NCI-H2196 treated with DMSO at 0.1 percent for 48 hours (cell line): Measurements from ENCODE around the gene KAZN.

Experiments used
- DNase-seq: peaks from one replicate; lab custom pipeline; 2025; ENCODE audit not compliant: unreplicated experiment; lab: John Stamatoyannopoulos, UW

Gene KAZN

DNA sequence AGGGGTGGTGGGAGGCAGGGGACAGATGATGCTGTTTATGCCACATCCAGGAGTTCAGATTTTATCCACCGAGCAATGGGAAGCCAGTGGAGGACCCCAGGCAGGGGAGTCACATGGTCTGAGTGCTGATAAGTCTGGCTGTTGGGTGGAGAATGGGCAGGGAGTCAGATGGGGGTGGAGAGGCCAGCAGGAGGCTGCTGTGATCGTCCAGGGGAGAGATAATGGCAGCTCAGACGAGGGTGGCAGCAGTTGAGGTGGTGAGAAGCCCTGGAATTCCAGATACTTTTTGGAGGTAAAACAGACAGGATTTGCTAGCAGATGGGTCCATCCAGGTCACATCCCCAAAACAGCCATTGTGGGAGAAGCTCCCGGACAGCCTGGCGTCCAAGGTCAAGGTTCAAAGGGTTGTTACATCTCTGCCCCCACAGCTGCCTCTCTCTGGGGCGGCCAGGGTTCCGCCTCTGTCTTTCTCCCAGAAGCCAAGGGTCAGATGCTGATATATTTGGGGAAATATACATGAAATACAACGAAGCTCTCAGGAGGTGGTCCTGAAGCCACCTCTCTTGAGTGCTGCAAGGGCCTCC, 303.0 kb downstream of the KAZN start:
- no peak for DNase-seq

DNA sequence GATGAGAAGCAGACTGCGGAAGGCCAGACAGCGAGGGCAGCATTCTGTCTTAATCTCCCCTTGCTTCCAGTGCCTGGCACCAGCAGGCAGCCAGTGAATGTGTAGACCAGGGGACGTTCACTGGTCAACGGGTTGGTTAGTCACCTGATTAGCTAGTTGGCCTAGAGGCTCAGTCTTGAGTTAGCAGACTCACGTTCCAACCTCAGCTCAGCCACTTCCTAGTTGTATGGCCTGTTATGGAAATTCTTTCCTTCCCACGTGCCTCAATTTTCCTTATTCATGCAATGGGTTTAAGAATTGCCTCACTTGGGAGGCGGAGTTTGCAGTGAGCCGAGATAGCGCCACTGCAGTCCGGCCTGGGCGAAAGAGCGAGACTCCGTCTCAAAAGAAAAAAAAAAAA, 305.4 kb downstream of the KAZN start:
- DNase-seq: no peak

DNA sequence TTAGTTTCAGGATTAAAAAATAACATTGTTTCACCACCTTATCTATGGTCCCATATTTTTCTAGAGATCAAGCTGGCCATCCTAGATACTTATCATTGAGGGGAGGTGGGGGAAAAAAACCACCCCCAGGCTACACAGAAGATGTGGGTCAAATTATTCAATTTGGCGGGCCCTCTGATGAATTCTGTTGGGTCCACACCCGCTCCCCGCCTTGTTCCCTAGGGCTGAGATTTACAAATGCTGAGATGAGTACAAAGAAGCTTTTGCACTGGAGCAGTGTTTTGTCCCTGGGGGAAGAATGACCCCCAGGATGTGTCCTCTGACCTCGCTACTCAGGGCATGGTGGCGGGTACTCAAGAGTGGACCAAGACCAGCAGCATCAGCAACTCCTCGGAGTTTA, 308.2 kb downstream of the KAZN start:
- no peak for DNase-seq

DNA sequence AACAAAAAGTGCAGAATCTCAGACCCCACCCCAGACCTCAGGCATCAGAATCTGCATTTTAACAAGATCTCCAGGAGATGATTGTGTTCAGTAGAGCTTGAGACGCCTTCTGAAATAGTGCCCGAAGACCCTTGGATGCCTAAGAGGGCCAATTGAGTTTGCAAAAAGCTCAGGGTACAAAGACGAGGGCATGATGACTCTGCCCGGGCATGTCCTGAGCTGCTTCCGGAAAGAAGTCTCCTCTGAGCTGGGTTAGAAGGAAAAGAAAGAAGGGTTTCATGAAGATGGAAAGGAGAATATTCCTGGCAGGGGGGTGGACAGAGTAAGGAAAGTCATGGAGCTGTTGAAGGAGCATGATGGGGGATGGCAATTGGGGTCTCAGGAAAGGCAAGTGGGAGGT, 308.9 kb downstream of the KAZN start:
- DNase-seq: no peak

DNA sequence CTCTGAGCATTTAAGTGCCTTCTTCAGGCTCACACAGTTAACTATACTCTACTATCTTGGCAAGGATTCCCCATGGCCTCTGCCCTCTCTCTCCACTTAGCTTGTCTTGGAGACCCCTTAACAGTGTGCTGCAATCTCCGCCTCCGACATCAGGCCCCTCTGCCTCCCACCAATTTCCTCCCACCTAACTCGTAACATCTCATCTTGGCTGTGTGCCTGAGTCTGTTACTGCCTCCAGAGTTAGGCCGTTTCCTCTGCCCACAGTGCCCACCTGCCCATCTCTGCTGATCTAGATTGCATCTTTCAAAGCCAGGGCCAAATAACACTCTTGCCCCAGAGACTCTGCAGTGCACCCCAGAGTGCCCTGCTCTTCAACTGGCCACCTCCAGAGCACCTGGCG, 310.8 kb downstream of the KAZN start:
- DNase-seq: no peak

DNA sequence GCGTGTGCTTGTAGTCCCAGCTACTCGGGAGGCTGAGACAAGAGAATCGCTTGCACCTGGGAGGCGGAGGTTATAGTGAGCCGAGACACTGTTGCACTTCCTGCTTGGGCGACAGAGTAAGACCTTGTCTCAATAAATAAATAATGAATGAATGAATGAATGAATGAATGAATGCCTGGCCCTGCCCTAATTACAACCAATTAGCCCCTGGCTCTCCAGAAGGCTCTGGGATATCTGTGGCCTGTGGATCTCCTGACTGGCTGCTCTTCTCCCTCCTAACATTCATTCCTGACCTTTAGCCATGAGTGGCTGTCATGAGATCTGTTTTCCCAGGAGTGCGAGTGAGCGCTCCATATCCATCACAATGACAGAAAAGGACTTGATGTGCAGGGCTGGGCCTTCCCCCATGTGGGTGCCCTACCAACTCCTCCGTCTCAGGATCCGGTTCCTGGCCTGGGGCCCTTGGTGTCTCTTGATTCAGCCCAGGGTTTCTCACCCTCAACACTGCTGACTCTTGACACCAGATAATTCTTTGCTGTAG, 311.5 kb downstream of the KAZN start:
- DNase-seq: no peak

DNA sequence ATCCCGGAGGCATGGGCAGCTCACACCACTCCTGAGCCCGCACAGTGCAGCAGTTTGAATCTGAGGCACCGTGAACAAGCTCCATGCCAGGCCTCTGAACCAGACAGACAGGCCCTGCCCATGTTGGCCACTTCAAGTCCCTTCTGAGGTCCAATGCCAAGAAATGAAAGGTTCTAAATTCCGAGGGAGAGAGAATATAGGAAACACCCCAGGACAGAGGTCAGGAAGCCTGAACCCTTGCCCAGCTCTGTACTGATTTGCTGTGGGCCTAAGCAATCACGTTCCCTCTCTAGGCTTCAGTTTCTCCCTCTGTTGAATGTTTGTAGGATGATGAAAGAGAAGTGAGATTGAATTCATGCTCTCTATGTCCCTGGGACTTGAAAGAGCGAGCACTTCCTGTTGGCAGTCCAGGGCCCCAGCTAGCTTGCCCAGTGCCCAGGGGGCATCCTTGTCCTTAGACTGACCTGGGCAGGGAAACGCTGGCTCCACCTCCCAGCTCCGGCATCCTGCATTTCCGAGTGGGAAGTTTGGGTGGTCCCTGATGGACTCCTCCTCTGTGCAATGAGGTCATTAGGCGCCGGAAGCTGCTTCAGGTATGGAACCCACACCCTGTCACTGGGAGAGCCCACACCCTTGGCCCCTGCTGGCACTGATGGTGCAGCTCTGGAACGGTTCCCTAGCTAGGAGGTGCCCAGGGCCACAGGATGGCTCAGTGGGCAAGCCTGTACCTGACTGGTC, 312.7 kb downstream of the KAZN start:
- DNase-seq: peak; percentile 69

DNA sequence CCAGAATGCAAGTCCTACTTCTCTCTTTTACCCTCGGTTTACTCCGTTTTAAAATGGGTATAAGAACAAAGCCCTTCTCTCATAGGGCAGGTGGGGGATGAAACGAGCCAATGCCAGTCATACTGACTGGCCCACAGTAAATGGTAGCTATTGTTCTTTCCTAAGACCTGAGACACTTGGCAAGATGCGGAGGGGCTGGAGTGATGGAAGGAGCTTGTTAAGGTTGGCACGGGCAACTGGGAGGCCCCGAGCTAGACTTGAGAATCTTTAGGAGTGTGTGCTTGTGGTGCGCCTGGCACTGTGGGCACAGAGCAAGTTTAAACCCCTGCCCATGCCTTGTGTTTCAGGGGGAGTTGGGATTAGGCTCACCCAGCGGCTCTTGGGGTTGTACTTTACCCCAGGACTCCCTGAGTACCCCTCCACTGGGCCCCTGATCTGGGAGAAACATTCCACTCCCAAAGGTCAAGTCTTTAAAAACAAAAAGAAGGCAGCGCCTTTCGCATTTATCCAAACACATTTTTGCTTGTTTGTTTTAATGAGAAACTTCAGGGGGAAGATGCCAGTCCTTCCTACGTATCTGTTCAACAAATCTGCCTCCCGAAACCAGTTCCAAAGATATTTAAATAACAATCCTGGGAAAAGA, 314.5 kb downstream of the KAZN start:
- no peak for DNase-seq

DNA sequence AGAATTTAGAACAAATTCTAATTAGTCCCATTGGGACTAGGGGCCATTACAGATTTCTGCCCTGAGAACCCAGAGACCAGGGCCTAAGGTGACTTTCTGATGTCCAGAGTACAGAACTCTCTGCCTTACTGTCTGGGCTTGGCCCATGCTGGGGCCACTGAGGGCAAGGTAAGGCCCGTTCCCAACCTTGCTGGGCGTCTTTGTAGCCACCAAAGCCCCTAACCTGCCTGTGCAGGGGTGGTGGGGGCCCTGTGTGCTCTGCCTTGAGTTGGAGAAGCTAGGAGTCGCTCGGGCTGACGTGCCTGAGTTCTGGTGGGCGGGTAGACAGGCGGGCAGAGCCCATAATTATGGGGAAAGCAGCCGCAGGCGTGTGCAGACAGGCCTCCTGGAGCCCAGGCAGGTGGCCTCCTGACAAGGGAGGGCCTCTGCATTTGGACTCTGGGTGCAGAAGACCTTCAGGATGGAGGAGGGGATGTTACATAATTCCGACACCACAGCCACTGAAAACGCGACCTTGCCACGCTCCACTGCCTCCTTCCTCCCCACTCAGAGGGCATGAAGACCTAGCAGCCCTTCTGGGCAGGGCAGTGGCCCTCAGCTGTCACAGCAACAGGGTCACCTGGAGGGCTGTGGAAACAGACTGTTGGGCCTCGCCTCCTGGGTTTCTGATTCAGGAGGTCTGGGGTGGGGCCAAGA, 315.1 kb downstream of the KAZN start:
- DNase-seq: peak; percentile 64

DNA sequence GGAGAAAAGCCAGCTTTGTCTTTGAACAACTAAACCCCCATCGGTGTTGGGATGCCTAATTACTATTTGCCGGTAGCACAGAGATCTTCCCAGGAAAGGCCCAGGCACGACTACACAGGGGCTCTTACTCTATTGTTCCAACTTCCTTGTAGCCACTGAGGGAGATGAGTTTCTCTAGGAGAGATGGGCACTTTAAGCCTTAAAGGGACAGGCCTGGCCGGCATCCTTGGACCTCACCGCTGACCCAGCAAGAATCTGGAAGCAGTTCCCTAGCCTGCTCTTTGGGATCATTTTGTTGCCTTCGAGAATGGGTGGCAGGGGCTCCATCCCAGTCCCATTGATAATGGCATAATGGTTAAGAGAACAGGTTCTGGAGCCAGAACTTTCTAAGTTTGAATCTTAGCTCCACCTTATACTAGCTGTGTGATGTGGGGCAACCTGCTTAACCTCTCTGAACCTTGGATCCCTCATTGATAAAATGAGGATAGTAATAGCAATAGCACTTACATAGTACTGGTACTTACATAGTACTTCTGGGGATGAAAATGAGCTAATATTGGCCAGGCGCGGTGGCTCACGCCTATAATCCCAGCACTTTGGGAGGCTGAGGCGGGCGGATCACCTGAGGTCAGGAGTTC, 316.0 kb downstream of the KAZN start:
- no peak for DNase-seq

DNA sequence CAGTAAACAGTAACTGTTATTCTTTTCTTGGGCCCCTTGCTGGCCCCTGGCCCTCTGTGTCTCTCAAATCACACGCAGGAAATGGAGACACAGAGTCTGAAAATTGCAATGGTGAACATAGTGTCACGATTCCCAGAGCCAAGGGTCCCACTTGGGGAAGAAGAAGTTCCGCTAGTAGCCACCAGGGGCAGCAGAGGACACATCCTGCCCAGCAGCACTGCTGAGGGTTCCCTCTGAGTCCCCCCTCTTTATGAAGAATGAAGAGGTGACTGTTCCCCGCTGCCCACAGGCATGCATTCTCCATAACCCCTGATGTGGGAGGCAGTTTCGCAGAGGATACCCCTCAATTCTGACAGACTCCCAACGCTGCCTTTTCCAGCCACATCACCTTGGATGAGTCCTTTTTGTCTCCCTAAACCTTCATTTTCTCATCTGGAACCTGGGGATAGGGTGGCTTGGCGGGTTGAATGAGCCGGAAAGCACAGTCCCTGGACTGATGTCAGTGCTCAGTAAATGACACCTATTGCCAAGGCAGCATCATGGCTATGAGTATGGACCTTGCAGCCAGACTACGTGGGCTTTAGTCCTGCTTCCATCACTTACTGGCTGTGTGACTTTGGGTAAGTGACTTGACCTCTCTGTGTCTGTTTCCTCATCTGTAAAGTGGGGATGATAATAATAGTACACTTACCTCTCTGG, 317.0 kb downstream of the KAZN start:
- DNase-seq: no peak

DNA sequence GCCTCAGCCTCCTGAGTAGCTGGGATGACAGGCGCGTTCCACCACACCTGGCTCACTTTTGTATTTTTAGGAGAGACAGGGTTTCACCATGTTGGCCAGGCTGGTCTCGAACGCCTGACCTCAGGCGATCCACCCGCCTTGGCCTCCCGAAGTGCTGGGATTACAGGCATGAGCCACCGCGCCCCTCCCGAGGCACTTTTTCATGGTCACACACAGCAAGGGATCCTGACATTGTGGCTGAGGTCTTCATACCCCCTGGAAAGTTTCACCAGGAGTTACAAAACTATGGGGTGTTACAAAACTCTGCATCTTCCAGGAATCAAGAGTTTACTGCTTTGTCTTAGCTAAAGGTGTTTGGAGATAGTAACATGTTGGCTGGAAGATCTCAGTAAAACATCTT, 320.8 kb downstream of the KAZN start:
- no peak for DNase-seq

DNA sequence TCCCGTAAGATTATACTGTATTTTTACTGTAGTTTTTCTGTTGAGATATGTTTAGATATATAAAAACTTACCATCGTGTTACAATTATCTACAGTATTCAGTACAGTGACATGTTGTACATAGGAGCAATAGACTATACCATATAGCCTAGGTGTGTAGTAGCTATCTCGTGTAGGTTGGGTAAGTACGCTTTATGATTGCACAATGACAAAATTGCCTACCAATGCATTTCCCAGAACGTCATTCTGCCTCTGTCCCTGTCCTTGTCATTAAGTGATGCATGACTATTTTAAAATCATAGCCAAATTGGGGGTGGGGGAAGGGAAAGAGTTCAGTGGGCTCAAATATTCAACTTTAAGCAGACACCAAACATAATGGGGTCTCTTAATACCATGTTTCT, 321.3 kb downstream of the KAZN start:
- no peak for DNase-seq

DNA sequence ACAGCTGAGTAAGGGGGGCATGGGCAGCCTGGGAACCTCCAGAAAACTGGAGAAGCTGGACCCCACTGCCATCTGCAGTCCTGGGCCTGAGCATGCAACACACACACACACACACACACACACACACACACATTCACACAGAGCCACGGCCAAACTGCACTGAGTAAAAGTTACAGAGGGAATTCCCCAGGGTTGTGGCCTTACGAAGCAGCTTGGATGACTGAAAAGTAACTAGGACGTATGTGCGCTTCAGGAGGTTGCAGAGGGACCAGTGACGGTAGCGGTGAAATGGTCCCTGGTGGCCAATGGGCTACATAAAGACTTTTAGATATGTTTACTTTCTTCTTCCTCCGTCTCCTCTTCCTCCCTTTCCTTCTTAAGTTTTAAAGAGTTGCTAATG, 322.6 kb downstream of the KAZN start:
- DNase-seq: no peak

DNA sequence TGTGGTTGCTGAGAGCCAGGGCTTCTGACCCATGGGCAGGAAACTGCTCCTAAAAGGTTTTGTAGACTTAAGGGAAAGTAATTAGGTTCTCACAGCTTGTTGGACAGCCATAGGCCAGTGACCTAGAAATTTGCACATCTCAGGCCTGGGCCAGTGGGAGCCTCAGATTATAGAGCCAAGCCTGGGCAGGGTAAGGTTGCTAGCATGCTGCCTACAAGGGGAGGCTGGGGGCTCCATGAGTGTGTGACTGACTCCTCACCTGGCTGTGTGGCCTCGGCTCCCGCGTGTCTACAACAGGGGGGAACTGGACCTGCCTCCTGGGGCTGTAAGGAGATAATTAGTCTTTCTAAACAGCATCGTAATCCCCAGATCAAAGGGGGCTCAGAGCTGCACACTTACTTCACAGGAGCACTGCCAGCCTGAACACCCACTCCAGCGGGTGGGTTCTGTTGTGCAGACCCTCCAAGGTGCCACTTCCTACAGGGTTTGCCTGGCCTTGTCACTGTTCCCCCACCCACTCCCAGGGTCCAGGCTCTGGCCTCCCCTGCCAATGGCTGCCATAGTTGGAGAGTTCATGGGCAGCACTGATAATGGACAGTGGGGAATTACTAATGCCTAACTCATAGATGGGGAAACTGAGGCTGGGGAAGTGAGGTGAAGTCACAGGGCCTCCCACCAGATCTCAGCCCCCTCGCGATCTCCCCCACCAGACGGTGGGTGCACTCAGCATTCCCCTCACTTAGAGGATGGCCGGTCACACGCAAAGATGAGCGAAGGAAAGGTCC, 324.6 kb downstream of the KAZN start:
- DNase-seq: no peak

DNA sequence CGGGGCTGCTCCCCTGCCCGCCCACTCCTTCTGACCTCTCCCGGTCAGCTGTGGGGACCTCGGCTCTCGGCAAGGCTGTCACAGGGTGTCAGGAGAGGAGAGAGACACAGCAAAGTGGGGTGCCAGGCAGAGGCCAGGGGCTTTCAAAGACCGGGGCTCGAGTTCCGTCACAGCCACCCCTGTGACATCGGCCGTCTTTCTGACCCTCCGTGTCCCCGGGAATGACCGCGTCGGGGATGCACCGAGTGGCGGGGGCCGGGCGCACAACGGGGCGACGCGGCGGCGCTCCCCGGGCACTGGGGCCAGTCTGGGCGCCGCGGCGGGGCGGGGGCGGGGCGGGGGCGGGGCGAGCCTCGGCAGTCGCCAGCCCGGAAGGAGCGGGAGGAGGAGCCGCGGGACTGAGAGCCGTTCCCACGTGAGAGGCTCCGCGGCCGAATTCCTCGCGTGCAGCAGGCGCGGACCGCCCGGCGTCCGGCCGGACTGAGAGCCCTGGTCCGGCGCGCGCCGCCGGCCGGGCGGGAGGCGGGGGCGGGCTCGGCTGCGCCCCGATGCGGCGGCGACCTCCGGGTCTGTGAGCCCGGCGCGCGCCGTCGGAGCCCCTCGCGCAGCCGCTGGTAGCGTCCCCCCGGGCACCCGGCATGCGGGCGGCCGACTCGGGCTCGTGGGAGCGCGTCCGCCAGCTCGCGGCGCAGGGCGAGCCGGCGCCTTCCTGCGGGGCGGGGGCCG, 325.4 kb downstream of the KAZN start:
- no peak for DNase-seq

DNA sequence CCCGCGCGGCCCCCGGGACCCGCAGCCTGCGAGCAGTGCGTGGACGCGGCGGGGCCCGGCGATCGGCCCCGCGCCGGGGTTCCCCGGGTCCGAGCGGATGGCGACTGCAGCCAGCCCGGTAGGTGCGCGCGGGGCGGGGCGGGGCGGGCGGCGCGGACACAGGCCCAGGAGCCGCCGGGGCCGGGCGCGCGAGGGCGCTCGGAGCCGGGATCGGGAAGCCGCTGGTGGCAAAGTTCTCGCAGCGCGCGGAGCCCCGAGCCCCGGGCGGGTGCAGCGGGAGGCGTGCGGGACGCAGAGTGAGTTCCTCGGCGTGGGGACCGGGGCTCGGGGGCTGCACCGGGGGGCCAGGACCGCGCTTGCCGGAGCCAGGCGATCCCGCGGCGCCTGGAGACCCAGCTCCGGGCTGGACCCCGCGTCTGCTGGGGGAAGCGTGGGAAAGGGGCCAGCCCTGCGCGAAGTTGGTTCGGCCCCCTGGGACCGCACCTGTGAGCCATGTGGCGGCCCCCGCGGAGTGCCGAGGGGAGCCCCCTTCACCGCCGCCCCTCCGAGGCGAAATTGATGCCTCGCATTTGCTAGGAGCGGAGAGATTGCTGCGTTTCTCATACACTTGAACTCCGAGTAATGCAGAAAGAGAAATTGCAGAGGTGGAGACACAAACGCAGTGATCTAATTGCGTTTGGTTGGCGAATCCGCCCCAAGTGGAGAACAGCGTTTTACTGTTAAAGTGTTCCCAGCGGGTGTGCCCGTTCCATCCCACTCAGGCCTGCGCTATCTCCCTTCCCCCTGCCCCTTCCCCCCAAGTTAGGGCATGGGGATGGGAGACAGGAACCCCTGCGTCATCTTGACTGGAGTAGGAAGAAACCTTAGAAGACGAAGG, 326.2 kb downstream of the KAZN start:
- DNase-seq: no peak
